Esophagus squamous epithelium (tissue), 5 donors: ENCODE measurements around the gene CTDSPL. TPM values are rescaled to one million over a fixed set of nuclear protein-coding genes. Genes with fewer than 3 reads are reported as not detected.

ENCODE experiments used
- DNase-seq: peaks from one replicate; lab custom pipeline; 2025; lab: John Stamatoyannopoulos, UW
- H3K27ac ChIP-seq, 4 donors: fragments of 200-600 bp; sonication (generic); one replicate each; pipeline ENCODE4 v1.5.1; 2016 to 2019; ENCODE audit warnings: mild to moderate bottlenecking in 1 of 4
- H3K27me3 ChIP-seq, 4 donors: fragments of 200-600 bp; sonication (generic); 1 replicate in 3 of 4; 2 replicates in 1 of 4; pipeline versions ENCODE4 v1.5.1 to v1.6.0; 2017 to 2021; ENCODE audit warnings: antibody characterized with exemption in 1 of 4
- H3K36me3 ChIP-seq, 3 donors: fragments of 200-600 bp; sonication (generic); one replicate each; pipeline ENCODE4 v1.5.1; 2016 to 2019
- H3K4me1 ChIP-seq, 3 donors: fragments of 200-600 bp; sonication (generic); one replicate each; pipeline ENCODE4 v1.5.1; 2017 to 2019
- H3K4me3 ChIP-seq, 4 donors: fragments of 200-600 bp; sonication (generic); 1 replicate in 3 of 4; 2 replicates in 1 of 4; pipeline ENCODE4 v1.5.1; 2016 to 2019; ENCODE audit warnings: mild to moderate bottlenecking in 2 of 4, moderate library complexity in 1 of 4
- H3K9me3 ChIP-seq, 3 donors: fragments of 200-600 bp; sonication (generic); one replicate each; pipeline ENCODE4 v1.5.1; 2016 to 2019
- POLR2A ChIP-seq, 4 donors: fragments of 450-650 bp; IDR thresholded peaks; one replicate each; pipeline ENCODE4 v1.6.1; 2017; ENCODE audit warnings: antibody characterized with exemption in 4 of 4, mild to moderate bottlenecking in 4 of 4, moderate library complexity in 3 of 4
- WGBS, 2 donors: methylation state at CpG; one replicate each; pipeline ENCODE4 v1.1.5; 2018; 5-methylcytosine and 5-hydroxymethylcytosine counted together
- intact Hi-C: fragments of 100-400 bp; cut with DNase I; formaldehyde crosslinking; loops from one replicate; pipeline ENCODE4 v1.15.0; 2022
- total RNA-seq, 4 donors: library from RNA; depleted of rRNA; stranded (reverse); fragments of >200 nt; gene quantifications; one replicate each; pipeline ENCODE4 v1.1.0, GENCODE V29; 2016
- TF ChIP-seq, protein P1 (sequence below), 6 experiments: fragments of 450-650 bp in 4 of 6; fragments of 200-600 bp in 2 of 6; sonication (generic) in 2 of 6; IDR thresholded peaks; one replicate each; pipeline ENCODE4 v1.5.1; 2016 to 2019; ENCODE audit warnings: antibody characterized with exemption in 6 of 6, mild to moderate bottlenecking in 4 of 6, moderate library complexity in 4 of 6
- donor health status: DM: yes; HTN: yes; CAD: no.

Gene CTDSPL
- total RNA-seq, 4 donors from 2014 or later = 20.7 to 55.1 (median 30.8) TPM

DNA sequence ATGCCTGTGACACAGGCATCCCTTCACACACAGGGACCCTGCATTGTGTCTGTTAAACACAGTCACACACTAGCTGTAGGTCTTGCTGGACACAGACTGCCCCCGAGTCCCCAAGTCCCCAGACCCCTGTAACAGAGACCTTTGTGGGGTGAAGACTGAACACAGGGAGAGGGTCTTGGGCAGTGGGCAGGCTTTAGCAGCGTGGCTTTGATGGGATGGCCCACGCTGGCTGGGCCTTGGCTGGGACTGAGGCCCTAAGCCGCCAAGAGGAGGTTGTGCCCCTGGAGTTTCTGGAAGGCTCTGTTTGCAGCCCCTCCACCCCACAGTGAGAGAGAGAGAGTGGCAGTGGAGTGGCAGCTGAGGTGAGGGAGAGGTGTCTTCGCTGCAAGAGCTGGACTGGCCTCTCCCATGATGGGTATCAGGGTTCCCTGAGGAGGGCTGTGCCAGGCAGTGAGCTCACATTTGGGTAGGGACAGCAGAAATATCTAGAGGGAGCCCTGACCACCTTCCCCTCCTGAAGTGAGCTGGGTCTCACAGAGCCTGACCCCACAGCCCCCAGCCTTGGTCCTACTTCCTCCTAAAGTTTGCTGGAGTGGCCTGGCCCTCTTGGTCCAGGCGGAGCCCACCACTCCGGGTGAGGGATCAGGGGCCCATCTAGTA is 128.3 kb downstream of the CTDSPL start:
- Histone ChIP-seq H3K36me3 (no peaks in the 10 kb centered on the region), H3K9me3 (no peaks in the 10 kb centered on the region), H3K27ac (peak overlapping the region in 1 of 4 donors; percentile 54), H3K4me3 (no peak overlapping the region), H3K27me3 (no peaks in the 10 kb centered on the region), H3K4me1 (peaks cover 6 to 77% (median 37%) of the 10 kb centered on the region in 3 donors)
- DNase-seq = no peak
- intact Hi-C loops = no loop called here
- WGBS, 2 donors = 96 to 100% methylated on average over 2 to 5 of the region's 7 CpGs
- no peak for TF ChIP-seq POLR2A (IDR thresholded peaks at IDR 0.05)
- TF ChIP-seq, protein P1, sequence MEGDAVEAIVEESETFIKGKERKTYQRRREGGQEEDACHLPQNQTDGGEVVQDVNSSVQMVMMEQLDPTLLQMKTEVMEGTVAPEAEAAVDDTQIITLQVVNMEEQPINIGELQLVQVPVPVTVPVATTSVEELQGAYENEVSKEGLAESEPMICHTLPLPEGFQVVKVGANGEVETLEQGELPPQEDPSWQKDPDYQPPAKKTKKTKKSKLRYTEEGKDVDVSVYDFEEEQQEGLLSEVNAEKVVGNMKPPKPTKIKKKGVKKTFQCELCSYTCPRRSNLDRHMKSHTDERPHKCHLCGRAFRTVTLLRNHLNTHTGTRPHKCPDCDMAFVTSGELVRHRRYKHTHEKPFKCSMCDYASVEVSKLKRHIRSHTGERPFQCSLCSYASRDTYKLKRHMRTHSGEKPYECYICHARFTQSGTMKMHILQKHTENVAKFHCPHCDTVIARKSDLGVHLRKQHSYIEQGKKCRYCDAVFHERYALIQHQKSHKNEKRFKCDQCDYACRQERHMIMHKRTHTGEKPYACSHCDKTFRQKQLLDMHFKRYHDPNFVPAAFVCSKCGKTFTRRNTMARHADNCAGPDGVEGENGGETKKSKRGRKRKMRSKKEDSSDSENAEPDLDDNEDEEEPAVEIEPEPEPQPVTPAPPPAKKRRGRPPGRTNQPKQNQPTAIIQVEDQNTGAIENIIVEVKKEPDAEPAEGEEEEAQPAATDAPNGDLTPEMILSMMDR (IDR thresholded peaks at IDR 0.05) = no peak

- no peak within 1 kb of the TSS for H3K4me3 ChIP-seq
- 70% methylated on average over 2 of the region's 10 CpGs; no CpG with 5 or more reads in 1 of the 2 donors for WGBS, 2 donors
Measured at GRCh38 chr3:37990527-37990926, 128.8 kb downstream of the CTDSPL start, which contains the start of gene VILL. Gene VILL (plus strand): TSS chr3:37990786. CDS start chr3:37993673, 2,887 bp downstream.

DNA sequence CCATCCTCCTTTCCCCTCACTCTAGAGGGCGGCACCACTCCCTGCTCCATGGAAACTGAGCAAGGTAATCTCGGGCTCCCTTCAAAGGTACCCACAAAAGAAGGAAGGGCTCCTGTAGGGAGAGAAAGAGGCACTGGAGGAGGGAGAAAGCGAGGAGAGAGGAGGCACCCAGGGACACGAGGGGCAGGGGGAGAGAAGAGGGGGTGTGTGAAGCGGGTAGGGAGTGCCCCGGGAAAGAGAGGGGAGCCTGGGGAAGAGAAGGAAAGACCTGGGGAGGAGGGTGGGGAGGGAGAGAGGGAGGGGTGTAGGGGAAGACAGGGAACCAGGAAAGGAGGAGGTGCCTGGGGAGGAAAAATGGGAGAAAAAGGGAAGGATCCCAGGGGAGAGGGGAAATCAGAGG is 129.4 kb downstream of the CTDSPL start:
- intact Hi-C loops = no loop called here
- Histone ChIP-seq H3K27ac (peak overlapping the region in 2 of 4 donors; percentile 7 to 54), H3K9me3 (no peaks in the 10 kb centered on the region), H3K36me3 (peaks cover 0 to 9% (median 0%) of the 10 kb centered on the region in 3 donors), H3K27me3 (no peaks in the 10 kb centered on the region), H3K4me1 (peaks cover 11 to 75% (median 30%) of the 10 kb centered on the region in 3 donors), H3K4me3 (no peak overlapping the region)
- TF ChIP-seq POLR2A (IDR thresholded peaks at IDR 0.05) = no peak
- TF ChIP-seq, protein P1 (IDR thresholded peaks at IDR 0.05) = no peak
- DNase-seq = no peak
- 33 to 42% methylated on average over 1 to 5 of the region's 6 CpGs for WGBS, 2 donors

More at GRCh38 chr3:37990527-37990926, 128.8 kb downstream of the CTDSPL start, which contains the start of gene VILL:
- DNase-seq = no peak
- intact Hi-C loops = no loop called here
- Histone ChIP-seq H3K9me3 (no peaks in the 10 kb centered on the region), H3K27me3 (no peaks in the 10 kb centered on the region), H3K27ac (peak within 1 kb of the TSS in 2 of 4 donors; percentile 7 to 90), H3K36me3 (peaks cover 0 to 3% (median 0%) of the 10 kb centered on the region in 3 donors), H3K4me1 (peaks cover 11 to 77% (median 36%) of the 10 kb centered on the region in 3 donors)
- TF ChIP-seq POLR2A (IDR thresholded peaks at IDR 0.05) = no peak
- TF ChIP-seq, protein P1 (IDR thresholded peaks at IDR 0.05) = no peak

GRCh38 chr3:37991823-37992222 is 130.1 kb downstream of the CTDSPL start:
- Histone ChIP-seq H3K27me3 (no peaks in the 10 kb centered on the region), H3K4me3 (no peak overlapping the region), H3K4me1 (peaks cover 11 to 71% (median 23%) of the 10 kb centered on the region in 3 donors), H3K9me3 (no peaks in the 10 kb centered on the region), H3K36me3 (peaks cover 0 to 11% (median 0%) of the 10 kb centered on the region in 3 donors), H3K27ac (peak overlapping the region in 1 of 4 donors; percentile 90)
- 75 to 97% methylated on average over 2 to 6 of the region's 7 CpGs for WGBS, 2 donors
- TF ChIP-seq POLR2A (IDR thresholded peaks at IDR 0.05) = no peak
- TF ChIP-seq, protein P1 (IDR thresholded peaks at IDR 0.05) = no peak
- intact Hi-C loops = no loop called here
- no peak for DNase-seq
